Heart left ventricle (tissue), 13 donors: ENCODE measurements around the gene TBC1D10B.

Experiments used
- POLR2A ChIP-seq, 2 donors: fragments of 450-650 bp; IDR thresholded peaks; one replicate each; pipeline ENCODE4 v1.6.1; 2017; ENCODE audit warnings: antibody characterized with exemption in 2 of 2, mild to moderate bottlenecking in 2 of 2, moderate library complexity in 2 of 2
- TF ChIP-seq, protein P1 (sequence below), 12 donors: fragments of 200-600 bp; sonication (generic) in 4 of 12; IDR thresholded peaks; one replicate each; pipeline versions ENCODE4 v1.5.0 to v1.8.0; 2018 to 2022; ENCODE audit warnings: antibody characterized with exemption in 12 of 12, mild to moderate bottlenecking in 5 of 12
- donor health status: ischemic (EF 13 %, LVEDD 7.1; RV severe dilation, severe dysfunction).
- donor health status: DM: no; HTN: yes; CAD: no.
- donor health status: DM: no; HTN: no; CAD: no.
- donor health status: ischemic (EF 25% LVEDD 6.9; RV normal size, moderate dysfunction).
- donor health status: ischemic (EF 25% LVEDD 5.7; RV mildly dilated, moderate dysfunction).
- donor health status: ischemic (EF 35%, LVEDD 5.7; RV mildly dilated, moderate dysfunction).
- donor health status: nonischemic (EF 11% LVEDD 7.7; RV severe dilation, severe dysfunction).
- donor health status: DM: yes; HTN: yes; CAD: no.
- donor health status: PGD.
- donor health status: ischemic (EF 29% LVEDD 5.4; RV normal size, mild dysfunction).
- donor health status: nonischemic (EF 23%, LVEDD 6.1; RV moderate dilation, normal function).

DNA sequence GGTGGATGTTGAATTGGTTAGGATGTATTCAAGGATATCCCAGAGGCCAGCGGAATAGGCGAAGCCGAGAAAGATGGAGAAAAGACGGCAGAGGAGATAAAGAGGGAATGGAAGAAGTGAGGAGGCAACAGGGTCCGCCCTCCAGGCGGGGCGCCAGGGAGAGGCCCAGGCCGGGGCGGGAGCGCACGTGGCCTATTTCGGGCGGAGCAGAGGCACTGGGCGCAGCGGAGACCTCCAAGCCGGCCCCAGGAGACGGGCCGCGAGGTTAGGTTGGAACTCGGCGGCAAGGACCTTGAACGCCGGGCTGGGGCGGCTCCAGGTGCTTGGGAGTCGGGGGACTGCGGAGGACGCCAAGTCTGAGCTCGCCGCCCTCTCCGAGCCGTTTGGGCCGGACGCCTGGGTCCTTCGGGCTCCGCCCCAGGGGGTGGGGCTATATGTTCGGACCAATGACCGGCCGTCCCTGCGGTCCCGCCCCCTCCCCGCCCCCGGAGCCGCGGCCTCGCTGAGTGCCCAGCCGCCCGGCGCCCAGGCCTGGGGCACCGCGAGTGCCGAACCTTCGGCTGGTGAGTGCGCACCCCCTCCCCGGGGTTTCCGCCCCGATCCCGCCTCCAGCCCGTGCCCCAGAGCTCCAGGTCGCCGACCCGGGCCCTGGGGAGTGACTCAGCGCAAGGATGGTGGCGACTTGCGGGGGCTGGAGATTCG, 37.0 kb upstream of the TBC1D10B start, which contains the start of gene ZNF771:
- TF ChIP-seq, protein P1, sequence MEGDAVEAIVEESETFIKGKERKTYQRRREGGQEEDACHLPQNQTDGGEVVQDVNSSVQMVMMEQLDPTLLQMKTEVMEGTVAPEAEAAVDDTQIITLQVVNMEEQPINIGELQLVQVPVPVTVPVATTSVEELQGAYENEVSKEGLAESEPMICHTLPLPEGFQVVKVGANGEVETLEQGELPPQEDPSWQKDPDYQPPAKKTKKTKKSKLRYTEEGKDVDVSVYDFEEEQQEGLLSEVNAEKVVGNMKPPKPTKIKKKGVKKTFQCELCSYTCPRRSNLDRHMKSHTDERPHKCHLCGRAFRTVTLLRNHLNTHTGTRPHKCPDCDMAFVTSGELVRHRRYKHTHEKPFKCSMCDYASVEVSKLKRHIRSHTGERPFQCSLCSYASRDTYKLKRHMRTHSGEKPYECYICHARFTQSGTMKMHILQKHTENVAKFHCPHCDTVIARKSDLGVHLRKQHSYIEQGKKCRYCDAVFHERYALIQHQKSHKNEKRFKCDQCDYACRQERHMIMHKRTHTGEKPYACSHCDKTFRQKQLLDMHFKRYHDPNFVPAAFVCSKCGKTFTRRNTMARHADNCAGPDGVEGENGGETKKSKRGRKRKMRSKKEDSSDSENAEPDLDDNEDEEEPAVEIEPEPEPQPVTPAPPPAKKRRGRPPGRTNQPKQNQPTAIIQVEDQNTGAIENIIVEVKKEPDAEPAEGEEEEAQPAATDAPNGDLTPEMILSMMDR (IDR thresholded peaks at IDR 0.05), result peak in 3 of 12 donors; percentile 15 to 18 (median 15)
- peak in 1 of 2 donors; percentile 59 for TF ChIP-seq POLR2A (IDR thresholded peaks at IDR 0.05)
